ENCODE results near the gene SCTR.

DNA sequence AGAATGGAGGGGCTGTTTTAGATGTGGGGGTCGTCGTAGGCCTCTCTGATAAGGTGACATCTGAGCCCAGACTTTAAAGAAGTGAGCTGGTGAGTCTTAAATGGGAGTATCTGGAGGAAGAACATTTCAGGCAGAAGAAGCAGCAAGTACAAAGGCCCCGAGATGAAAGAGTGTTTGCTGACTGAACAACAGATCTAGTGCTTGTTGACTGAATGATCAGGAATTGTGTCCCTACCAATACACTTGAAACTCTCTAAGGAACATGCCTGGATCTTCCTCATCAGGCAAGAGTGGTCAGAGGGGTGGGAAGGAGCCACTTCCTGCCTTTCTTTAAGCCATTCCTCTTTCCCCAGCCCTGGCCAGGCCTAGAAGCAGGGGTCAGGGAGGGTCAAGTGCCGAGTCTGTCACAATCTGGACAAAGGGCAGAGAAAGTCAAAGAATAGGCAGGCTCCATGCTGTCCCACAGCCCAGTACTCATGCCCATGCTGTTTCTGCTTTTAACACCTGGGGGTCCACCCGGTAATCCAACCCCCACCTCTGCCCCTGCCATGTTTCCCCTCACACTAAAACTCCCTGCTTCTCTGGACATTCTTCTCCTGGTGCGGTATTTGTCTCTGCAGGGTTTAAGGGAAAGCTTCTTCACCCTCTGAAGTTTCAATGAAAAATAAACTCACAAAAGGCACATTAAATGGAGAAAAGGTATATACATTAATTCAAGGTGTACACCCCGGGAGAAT lies 95.6 kb downstream of the SCTR start:
- TF ChIP-seq CTCF (IDR thresholded peaks at IDR 0.05), result no peak
- TF ChIP-seq POLR2A (IDR thresholded peaks at IDR 0.05), result no peak

Data from heart left ventricle (tissue), 13 donors.